HG03280 (cell line): ENCODE results near the gene OMA1.
A peak's percentile ranks its signal among the peaks of the same experiment; 100 is the strongest.
"Not testable (repeated sequence)": the region's sequence is repeated elsewhere in the genome, so short reads cannot be mapped to it uniquely, and the experiment has no call there.

Source experiments
- ATAC-seq: cut with Tn5 transposase; IDR thresholded peaks from one replicate; pipeline ENCODE4 v1.9.1; 2021; ENCODE audit warnings: mild to moderate bottlenecking, moderate library complexity; ENCODE audit not compliant: unreplicated experiment

Gene OMA1

DNA sequence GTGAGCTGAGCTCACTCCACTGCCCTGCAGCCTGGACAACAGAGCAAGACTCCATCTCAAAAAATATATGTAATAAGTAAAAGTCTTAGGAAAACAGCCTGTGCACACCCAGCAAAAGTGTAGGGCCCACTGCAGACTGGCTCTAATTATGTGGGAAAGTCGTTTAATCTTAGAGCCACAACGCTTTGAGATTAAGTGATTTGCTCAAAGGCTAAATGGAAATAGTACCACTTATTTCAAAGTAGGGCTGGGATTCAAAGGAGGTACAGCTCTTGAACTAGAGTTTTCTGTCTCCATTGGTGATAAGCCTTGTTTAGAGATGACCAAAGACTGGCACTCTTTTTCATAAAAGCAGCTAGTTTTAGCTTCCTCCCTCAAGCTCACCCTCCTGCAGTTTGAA is 28.3 kb upstream of the OMA1 start:
- no peak for ATAC-seq

- ATAC-seq: peak; percentile 99
Observed at GRCh38 chr1:58573705-58574591, 27.4 kb upstream of the OMA1 start.

DNA sequence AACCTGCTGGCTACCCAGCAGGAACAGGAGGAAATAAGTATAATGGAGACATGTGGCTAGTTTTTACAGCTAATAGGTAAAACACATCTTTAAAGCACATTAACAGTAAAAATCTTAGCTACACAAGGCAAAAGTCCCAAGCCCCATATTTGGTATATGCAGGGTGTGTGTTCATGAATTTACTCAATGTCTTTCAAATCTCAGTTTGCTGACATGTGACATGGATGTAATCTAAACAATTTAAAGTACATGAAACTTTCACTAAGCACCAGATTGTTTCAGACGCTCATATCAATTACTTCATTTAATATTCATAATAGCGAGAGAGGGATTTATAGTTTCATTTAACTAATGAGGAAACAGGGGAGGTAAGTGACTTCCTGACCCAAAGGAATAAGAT is 26.6 kb upstream of the OMA1 start:
- ATAC-seq: no peak

GRCh38 chr1:58572690-58573089 is 26.2 kb upstream of the OMA1 start:
- ATAC-seq: no peak

DNA sequence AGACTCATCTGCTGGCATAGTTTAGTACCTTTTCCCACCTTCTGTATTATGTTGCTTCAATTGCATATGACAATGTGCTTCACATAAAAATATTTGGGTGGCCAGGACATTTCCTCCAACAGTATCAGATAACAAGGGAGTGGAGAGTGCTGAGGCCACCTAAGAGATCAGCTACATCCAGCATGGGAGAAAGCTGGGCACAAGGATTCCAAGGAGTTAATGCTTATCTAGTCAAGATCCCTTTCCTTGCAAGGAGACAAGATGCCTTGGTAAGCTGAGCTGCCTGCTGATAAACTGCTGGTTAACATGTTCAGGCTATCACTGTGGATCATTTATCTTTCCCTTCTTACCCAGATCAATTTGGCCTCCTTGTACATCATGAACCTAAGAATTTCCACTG is 25.1 kb upstream of the OMA1 start:
- ATAC-seq: no peak

DNA sequence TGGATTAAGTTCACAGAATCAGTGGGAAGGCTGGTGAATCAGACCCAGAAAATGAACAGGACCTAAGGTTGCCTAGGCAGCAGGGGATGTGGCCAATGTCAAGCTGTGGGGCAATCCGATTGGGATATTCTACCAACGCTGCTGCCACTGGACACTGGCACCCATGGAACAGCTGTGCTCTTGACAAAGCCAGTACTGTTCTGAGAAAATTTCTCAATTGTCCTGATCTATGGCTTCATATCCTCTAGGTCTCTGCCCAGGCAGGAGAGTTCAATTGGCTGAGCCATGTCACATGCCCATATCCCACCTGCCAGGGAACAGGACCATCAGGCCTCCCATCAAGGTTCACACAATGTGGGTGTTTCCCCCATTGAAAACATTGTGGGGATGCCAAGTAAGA is 24.3 kb upstream of the OMA1 start:
- ATAC-seq: no peak

GRCh38 chr1:58570094-58570493 is 23.6 kb upstream of the OMA1 start:
- ATAC-seq: no peak

DNA sequence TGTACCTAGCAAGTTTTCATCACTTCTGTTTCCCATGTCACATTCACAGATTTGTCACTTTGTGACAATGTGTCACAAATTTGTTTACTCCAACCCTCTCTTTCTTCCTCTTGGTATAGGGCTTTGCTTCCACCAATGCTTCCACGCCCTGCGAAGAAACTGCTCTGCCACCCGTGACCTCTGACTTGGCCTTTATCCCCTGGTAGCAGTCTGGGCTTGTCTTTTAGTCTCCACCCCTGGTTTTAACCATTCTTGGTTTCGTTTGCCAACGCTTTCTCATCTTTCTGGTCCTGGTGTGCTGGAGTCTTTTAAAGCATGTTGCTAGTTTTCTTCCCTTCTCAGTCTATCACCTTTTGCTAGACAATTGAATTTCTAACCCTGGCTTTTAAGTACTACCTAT is 22.4 kb upstream of the OMA1 start:
- no peak for ATAC-seq

GRCh38 chr1:58568271-58568860 is 21.8 kb upstream of the OMA1 start:
- ATAC-seq: no peak

DNA sequence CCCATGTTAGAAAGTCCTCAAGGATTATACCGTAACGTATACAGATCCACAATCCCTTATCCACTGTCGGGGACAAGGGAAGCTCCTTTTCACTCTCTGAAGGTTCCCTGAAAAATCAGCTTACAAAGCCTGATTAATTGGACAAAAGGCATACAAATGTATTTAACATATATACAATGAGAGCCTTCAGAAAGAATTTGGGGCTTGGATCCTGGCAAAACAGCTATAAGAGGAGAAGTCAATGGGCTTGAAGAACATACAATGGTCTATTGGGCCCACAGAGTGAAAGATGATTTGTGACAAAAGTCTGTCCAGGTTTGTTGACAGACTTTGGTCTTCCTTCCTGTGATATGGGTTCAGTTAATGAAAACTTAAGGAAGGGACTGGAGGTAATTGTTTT is 19.8 kb upstream of the OMA1 start:
- ATAC-seq: no peak

- not testable (repeated sequence) for ATAC-seq
Observed at GRCh38 chr1:58563715-58564114, 17.2 kb upstream of the OMA1 start.

- ATAC-seq: no peak
Observed at GRCh38 chr1:58561633-58562032, 15.1 kb upstream of the OMA1 start.

DNA sequence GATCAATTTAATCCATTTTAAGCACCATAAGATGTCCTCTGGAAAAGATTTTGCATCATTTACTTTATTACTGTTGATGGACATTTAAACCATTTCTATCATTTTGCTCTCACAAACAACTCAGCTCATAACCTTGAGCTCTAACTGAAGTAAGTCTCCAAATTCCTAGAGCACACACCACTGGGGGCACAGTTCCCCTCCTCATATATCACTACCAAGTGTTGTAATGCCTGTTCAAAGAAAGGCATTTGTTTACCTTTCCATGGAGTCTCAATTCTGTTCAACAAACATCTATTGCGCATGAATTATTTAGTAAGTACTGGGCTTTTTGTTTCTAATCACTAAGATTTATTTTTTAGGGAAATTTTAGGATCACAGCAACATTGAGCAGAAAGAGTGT is 8.9 kb upstream of the OMA1 start:
- ATAC-seq: no peak

GRCh38 chr1:58551186-58552140 is 4.9 kb upstream of the OMA1 start:
- no peak for ATAC-seq

- not testable (repeated sequence) for ATAC-seq
Observed at GRCh38 chr1:58549291-58549690, 2.8 kb upstream of the OMA1 start.

- ATAC-seq: no peak
Observed at GRCh38 chr1:58548371-58548770, 1.8 kb upstream of the OMA1 start.

- ATAC-seq: peak; percentile 53
Observed at GRCh38 chr1:58545591-58546519, 671 bp downstream of the OMA1 start.

GRCh38 chr1:58543260-58543659 is 3.3 kb downstream of the OMA1 start:
- ATAC-seq: no peak

GRCh38 chr1:58539553-58539952 is 7.0 kb downstream of the OMA1 start:
- no peak for ATAC-seq

DNA sequence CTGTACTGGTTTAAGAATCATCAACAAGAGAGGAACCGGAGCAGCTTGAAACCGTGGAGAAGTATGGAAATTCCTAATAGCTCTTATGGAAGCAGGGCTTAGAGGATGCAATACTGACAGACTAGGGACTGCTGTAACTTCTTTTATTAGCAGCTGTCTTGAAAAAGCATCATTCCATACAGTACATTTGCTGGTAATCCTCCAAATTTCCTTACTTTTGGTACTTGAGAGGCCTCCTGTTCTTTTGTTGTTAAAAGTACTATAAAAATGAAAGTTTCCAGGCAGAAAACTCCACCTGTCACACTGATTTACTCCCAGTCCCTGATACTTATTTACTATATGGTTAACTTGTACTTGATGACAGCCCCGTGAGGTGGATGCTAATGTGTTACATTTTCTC is 7.7 kb downstream of the OMA1 start:
- ATAC-seq: no peak
